HepG2 (cell line): ENCODE data around the gene TBCB. TPM values are rescaled to one million over a fixed set of nuclear protein-coding genes. Genes with fewer than 3 reads are reported as not detected.

Source experiments
- ATAC-seq: fragments of 200-7000 bp; cut with Tn5 transposase; 3 replicates; pipeline ENCODE4 v1.9.1; 2020; ENCODE audit warnings: mild to moderate bottlenecking, moderate library complexity
- BruUV-seq: library from RNA; stranded (reverse); fragments of 400-500 nt; replicated peaks from 2 replicates; lab custom pipeline; 2021; lab: Mats Ljungman, UMichigan
- CTCF ChIA-PET: fragments of 300-600 bp; formaldehyde crosslinking; extraction: SDS; loops from one replicate; lab custom pipeline; 2021; ENCODE audit warnings: low total read pairs, inconsistent platforms, low intra/inter-chr PET ratio; lab: Yijun Ruan, JAX
- POLR2A ChIA-PET: fragments of 350-600 bp; sonication (Branson Sonifier 250); formaldehyde crosslinking; loops from one replicate; lab custom pipeline; 2020; ENCODE audit warnings: antibody characterized with exemption, inconsistent platforms; lab: Yijun Ruan, JAX
- DNase-seq: peaks from one replicate; pipeline ENCODE4 v3.0.0-alpha.2; 2015; ENCODE audit warnings: low spot score
- FAIRE-seq: peaks from 3 replicates; lab custom pipeline; 2011; peaks lifted over from hg19 to GRCh38; lab: Jason Lieb, UNC
- H2AFZ ChIP-seq: one replicate; pipeline ENCODE4 v1.6.1; 2011; ENCODE audit warnings: low read length, inconsistent platforms
- H3K27ac ChIP-seq: fragments of 300-600 bp; 3 replicates; pipeline ENCODE4 v1.8.0; 2011; ENCODE audit warnings: mixed run types, mild to moderate bottlenecking, mixed read lengths, low read length, inconsistent platforms; ENCODE audit not compliant: insufficient read depth; ENCODE audit errors: extremely low read length
- H3K27me3 ChIP-seq, 2 experiments: fragments of 200-600 bp in 1 of 2; 2 replicates in 1 of 2; 3 replicates in 1 of 2; pipeline versions ENCODE4 v1.6.0 to v1.8.0; 2011; ENCODE audit warnings: low read length in 2 of 2, mild to moderate bottlenecking in 2 of 2, moderate library complexity in 2 of 2, inconsistent platforms in 1 of 2; ENCODE audit not compliant: insufficient read depth in 2 of 2, control insufficient read depth in 1 of 2
- H3K36me3 ChIP-seq, 2 experiments: fragments of 200-600 bp in 1 of 2; replicated peaks in 1 of 2; 2 replicates in 1 of 2; 3 replicates in 1 of 2; pipeline versions ENCODE4 v1.5.1 to v1.8.0; 2011; ENCODE audit warnings: low read length in 2 of 2, inconsistent platforms in 1 of 2; ENCODE audit not compliant: insufficient read depth in 2 of 2, control insufficient read depth in 1 of 2
- H3K4me1 ChIP-seq: 2 replicates; pipeline ENCODE4 v1.5.1; 2012; ENCODE audit warnings: low read length, inconsistent platforms; ENCODE audit not compliant: insufficient read depth
- H3K4me2 ChIP-seq: 2 replicates; pipeline ENCODE4 v1.6.0; 2011; ENCODE audit warnings: low read depth, low read length, inconsistent platforms
- H3K4me3 ChIP-seq, 3 experiments: fragments of 200-600 bp in 1 of 3; sonication (generic), shearing (Covaris generic) in 1 of 3; replicated peaks in 1 of 3; 2 replicates each; pipeline ENCODE4 v1.5.1; 2011 to 2016; ENCODE audit warnings: low read length in 3 of 3, inconsistent platforms in 2 of 3, low read depth in 2 of 3, mild to moderate bottlenecking in 2 of 3, control low read depth in 1 of 3, mixed read lengths in 1 of 3; ENCODE audit not compliant: insufficient read depth in 1 of 3
- H3K79me2 ChIP-seq: one replicate; pipeline ENCODE4 v1.6.1; 2011; ENCODE audit warnings: low read length, inconsistent platforms; ENCODE audit not compliant: insufficient read depth
- H3K9ac ChIP-seq: 2 replicates; pipeline ENCODE4 v1.6.0; 2011; ENCODE audit warnings: mild to moderate bottlenecking, low read depth, low read length, inconsistent platforms; ENCODE audit not compliant: insufficient read depth
- H3K9me3 ChIP-seq: 2 replicates; pipeline ENCODE4 v1.5.1; 2012; ENCODE audit warnings: mild to moderate bottlenecking, low read length
- H4K20me1 ChIP-seq: 2 replicates; pipeline ENCODE4 v1.6.0; 2011; ENCODE audit warnings: inconsistent platforms, mild to moderate bottlenecking, low read length, moderate library complexity; ENCODE audit not compliant: insufficient read depth
- AGO2 ChIP-seq: fragments of 200-400 bp; formaldehyde crosslinking; optimal IDR thresholded peaks from 2 replicates; pipeline ENCODE3; 2017; ENCODE audit warnings: mild to moderate bottlenecking, low read depth, low read length, moderate library complexity
- GLMP ChIP-seq: sonication (generic); formaldehyde crosslinking; IDR thresholded peaks from 2 replicates; pipeline ENCODE4 v1.9.0; 2021; ENCODE audit warnings: missing genetic modification reagents, mild to moderate bottlenecking, borderline replicate concordance
- HNRNPLL ChIP-seq: fragments of 200-400 bp; formaldehyde crosslinking; IDR thresholded peaks from 2 replicates; pipeline ENCODE4 v1.6.1; 2017; ENCODE audit warnings: mild to moderate bottlenecking, low read depth, low read length; ENCODE audit not compliant: poor library complexity, severe bottlenecking
- NFRKB ChIP-seq: fragments of 450-650 bp; IDR thresholded peaks from 2 replicates; pipeline ENCODE4 v1.6.1; 2017
- NKX3-1 ChIP-seq: sonication (generic); formaldehyde crosslinking; IDR thresholded peaks from 2 replicates; pipeline ENCODE4 v1.5.0; 2020; ENCODE audit warnings: missing genetic modification reagents
- PLSCR1 ChIP-seq: sonication (generic); formaldehyde crosslinking; IDR thresholded peaks from 2 replicates; pipeline ENCODE4 v1.5.0; 2020; ENCODE audit warnings: missing genetic modification reagents, mild to moderate bottlenecking, borderline replicate concordance
- REXO4 ChIP-seq: sonication (generic); formaldehyde crosslinking; IDR thresholded peaks from 2 replicates; pipeline ENCODE4 v1.8.0; 2022; ENCODE audit warnings: missing genetic modification reagents, mild to moderate bottlenecking, borderline replicate concordance
- ZFP91 ChIP-seq: sonication (generic); formaldehyde crosslinking; IDR thresholded peaks from 2 replicates; pipeline ENCODE4 v1.9.0; 2022; ENCODE audit warnings: missing genetic modification reagents, mild to moderate bottlenecking, borderline replicate concordance
- ZNF704 ChIP-seq: sonication (generic); formaldehyde crosslinking; IDR thresholded peaks from 2 replicates; pipeline ENCODE4 v1.8.1; 2023; ENCODE audit warnings: mild to moderate bottlenecking, inconsistent platforms, moderate library complexity, missing genetic modification reagents, borderline replicate concordance
- ZNF839 ChIP-seq: sonication (generic); formaldehyde crosslinking; IDR thresholded peaks from 2 replicates; pipeline ENCODE4 v1.4.0; 2020; ENCODE audit warnings: missing genetic modification reagents, mild to moderate bottlenecking, borderline replicate concordance
- WGBS: methylation state at CpG from one replicate; pipeline ENCODE4 v1.1.6; 2017; ENCODE audit warnings: low lambda C conversion rate; 5-methylcytosine and 5-hydroxymethylcytosine counted together
- in situ Hi-C: cut with HindIII; loops from 2 replicates; pipeline ENCODE4 v1.10.0; 2017; ENCODE audit warnings: low pct_unique_long_range_greater_than_20kb; ENCODE audit not compliant: extremely low pct_ligation_motif_present
- intact Hi-C: fragments of 100-400 bp; cut with micrococcal nuclease; formaldehyde crosslinking; loops from one replicate; pipeline ENCODE4 v1.10.0; 2022; ENCODE audit not compliant: unreplicated experiment
- polyA plus RNA-seq, 8 experiments: library from polyadenylated mRNA; depleted of rRNA in 3 of 8; stranded (reverse) in 7 of 8; unstranded in 1 of 8; fragments of >200 nt; fragmentation: Illumina TruSeq in 4 of 8; extraction: Trizol in 4 of 8; gene quantifications; 2 replicates each; pipeline versions ENCODE4 v1.2.1 to v1.2.3, GENCODE V29; 2011 to 2016; ENCODE audit warnings: low read depth in 4 of 8, missing spikeins in 1 of 8, mixed read lengths in 1 of 8; ENCODE audit not compliant: insufficient read depth in 1 of 8
- total RNA-seq, 5 experiments: library from RNA; depleted of rRNA; stranded (reverse); fragments of >200 nt; fragmentation: Illumina TruSeq; extraction: Trizol; gene quantifications; 2 replicates each; pipeline ENCODE4 v1.2.3, GENCODE V29; 2016; ENCODE audit warnings: low read depth in 1 of 5

The TBCB gene
- total and polyA plus RNA-seq, 2 of the 13 experiments (the other 11 are each of a cell fraction or from before 2014, with no cell fraction given) = 271 to 276 TPM

GRCh38 chr19:36103040-36103626, 12.1 kb upstream of the TBCB start:
- Histone ChIP-seq H3K79me2 (no peaks in the 10 kb centered on the region), H3K9ac (no peak overlapping the region), H3K4me3 (no peak overlapping the region), H3K36me3 (peaks cover 25 to 49% of the 10 kb centered on the region in 2 experiments; a peak in 4 of 5 replicates), H3K27ac (no peak overlapping the region), H4K20me1 (no peaks in the 10 kb centered on the region), H3K4me1 (no peaks in the 10 kb centered on the region), H3K27me3 (no peaks in the 10 kb centered on the region), H3K4me2 (no peak overlapping the region), H3K9me3 (no peaks in the 10 kb centered on the region), H2AFZ (no peak overlapping the region)
- no peak for ATAC-seq
- CTCF ChIA-PET = no interaction called here
- TF ChIP-seq AGO2 (peak; percentile 56), HNRNPLL (no peak)
- intact Hi-C loops = no loop called here
- POLR2A ChIA-PET = interaction anchor here (1.1 to 2.5 kb wide), 2 partner anchors 12 to 17 kb away, joined by 3 to 8 read pairs; partner anchors contain the start of genes POLR2I and TBCB
- WGBS = 99% methylated on average over 11 of the region's 24 CpGs
- FAIRE-seq = no peak
- in situ Hi-C loops = no loop called here
- no peak for DNase-seq
- BruUV-seq = no TSS peak

GRCh38 chr19:36103842-36104552, 11.3 kb upstream of the TBCB start:
- intact Hi-C loops = no loop called here
- H4K20me1 ChIP-seq = no peaks in the 10 kb centered on the region
- H3K4me3 ChIP-seq = no peak overlapping the region
- no peaks in the 10 kb centered on the region for H3K9me3 ChIP-seq
- DNase-seq (no peak), ATAC-seq (no peak), FAIRE-seq (no peak)
- no peak overlapping the region for H2AFZ ChIP-seq
- no peak overlapping the region for H3K4me2 ChIP-seq
- no peak overlapping the region for H3K9ac ChIP-seq
- ChIA-PET POLR2A (interaction anchor here (1.1 to 2.5 kb wide), 2 partner anchors 11 to 16 kb away, joined by 3 to 8 read pairs; partner anchors contain the start of genes POLR2I and TBCB), CTCF (no interaction called here)
- H3K79me2 ChIP-seq = no peaks in the 10 kb centered on the region
- no peak overlapping the region for H3K27ac ChIP-seq
- WGBS = 97% methylated on average over 8 of the region's 12 CpGs
- no TSS peak for BruUV-seq
- in situ Hi-C loops = no loop called here
- no peaks in the 10 kb centered on the region for H3K27me3 ChIP-seq
- TF ChIP-seq NFRKB (no peak), REXO4 (CRISPR knock-in tag) (no peak), ZNF839 (no peak), GLMP (CRISPR knock-in tag) (no peak), NKX3-1 (CRISPR knock-in tag) (no peak), ZNF704 (CRISPR knock-in tag) (no peak), ZFP91 (CRISPR knock-in tag) (no peak), PLSCR1 (CRISPR knock-in tag) (no peak)
- TF ChIP-seq, all 625 proteins: peak for 0
- Histone ChIP-seq H3K4me1 (no peaks in the 10 kb centered on the region), H3K36me3 (peaks cover 25 to 46% of the 10 kb centered on the region in 2 experiments; a peak in 4 of 5 replicates)
